HG02938 (cell line): ENCODE data around the gene CA10.

Experiments used
- ATAC-seq: cut with Tn5 transposase; IDR thresholded peaks from one replicate; pipeline ENCODE4 v1.9.1; 2021; ENCODE audit warnings: mild to moderate bottlenecking, moderate library complexity; ENCODE audit not compliant: unreplicated experiment

CA10 gene

DNA sequence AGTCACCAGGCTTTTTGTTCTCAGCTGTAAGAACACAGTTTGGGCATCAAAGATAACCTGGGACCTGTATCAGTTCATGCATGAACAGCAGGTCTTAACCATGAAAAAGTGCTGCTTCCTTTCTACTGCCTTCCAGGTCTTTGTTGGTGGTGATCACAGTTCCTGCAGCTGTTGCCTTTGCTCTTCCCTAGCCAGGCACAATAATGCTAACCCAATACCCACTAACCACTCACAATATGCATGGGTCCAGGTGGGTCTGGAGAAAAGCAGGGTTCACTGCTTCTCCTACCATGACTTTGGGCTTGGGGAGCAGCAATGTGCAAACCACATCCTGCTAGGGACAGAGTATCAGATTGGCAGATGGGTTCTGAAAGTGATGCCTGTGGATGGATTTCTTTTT is 501.3 kb downstream of the CA10 start:
- no peak for ATAC-seq

DNA sequence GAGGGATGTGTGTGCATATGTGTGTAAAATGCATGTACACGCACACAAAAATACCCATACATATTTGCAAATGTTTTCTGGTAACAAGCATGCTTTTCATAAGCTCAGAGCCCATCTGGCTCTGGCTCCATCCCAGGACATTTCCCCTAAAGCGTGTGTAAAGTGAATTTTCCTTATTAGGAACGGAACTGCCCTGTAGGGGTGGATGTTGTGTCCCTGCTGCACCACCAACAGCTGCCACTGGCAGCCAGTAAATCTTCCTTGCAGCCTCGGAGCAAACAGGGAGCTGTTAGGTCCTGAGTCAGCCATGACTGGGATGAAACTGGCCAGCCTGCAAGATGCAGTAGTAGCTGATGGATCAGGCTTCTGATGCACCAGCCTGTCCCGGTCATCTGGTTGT is 504.6 kb downstream of the CA10 start:
- ATAC-seq = no peak

DNA sequence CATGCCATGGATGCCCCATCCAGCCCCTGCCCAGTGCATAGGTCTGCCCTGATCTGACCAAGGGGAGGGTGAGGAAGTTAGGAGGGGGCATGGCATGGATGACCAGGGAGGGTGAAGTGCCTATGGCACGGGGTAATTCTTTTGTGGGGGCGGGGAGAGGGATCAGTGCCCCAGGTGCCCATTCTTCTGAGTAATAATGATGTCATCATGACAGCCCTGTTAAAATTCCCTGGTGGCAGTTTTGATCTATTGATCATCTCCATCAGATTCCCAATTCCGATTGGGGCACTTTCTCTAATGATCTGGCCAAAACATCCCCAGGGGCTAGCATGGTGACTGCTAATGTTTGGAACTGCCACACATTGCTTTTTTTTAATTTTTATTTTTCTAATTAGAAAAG is 506.0 kb downstream of the CA10 start:
- ATAC-seq = no peak

DNA sequence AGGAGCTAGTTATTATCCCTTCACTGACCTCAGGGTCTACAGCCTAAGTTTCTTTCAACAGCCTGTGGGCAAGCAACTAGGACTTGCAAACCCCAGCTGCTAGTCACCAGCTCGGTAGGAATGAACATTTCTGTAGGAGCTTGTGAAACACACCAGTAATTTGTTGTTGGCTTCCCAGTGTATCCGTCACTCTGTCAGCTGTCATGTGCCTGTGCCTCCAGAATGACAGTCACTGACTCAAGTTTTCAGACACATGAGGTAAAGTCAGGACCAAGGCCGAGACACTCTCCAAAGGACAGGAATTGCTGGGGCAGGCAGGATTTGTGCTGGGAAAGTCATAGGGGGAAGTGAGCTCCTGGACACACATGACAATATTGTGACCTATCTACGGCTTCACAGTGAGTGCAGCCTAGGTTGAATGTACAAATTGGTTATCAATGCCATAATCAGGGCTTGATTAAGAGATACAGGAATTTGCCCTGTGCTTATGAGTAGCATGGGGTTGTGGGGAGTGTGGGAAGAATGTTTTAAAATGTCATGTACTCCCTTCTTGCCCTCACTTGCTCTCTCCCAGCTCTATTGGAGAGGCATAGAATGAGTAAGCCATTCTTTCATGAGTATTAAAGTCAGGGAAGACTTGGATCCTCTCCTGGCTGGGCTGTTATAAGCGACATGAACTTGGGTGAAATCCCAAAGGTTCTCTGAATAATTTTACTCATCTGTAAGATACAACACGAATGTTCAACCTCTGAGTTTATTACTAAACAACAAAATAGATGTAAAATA is 506.8 kb downstream of the CA10 start:
- ATAC-seq = no peak

DNA sequence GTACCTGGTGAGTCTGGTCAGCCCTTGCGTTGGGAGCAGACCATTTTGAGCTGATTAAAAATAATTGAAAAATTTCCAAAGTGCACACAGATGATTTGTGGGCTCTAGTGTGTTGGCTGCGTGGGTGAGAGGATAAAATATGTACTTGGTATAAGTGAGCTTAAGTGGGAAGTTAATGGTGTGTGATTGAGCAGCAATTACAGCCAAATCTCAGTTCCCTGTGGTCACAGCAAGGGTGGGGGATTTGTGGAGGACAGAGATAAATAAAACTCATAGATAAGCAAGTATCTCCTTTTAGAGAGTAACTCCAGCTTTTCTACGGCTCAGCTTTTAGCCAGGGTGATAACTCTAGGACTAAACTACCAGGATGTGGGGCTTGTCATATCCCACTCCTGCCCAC is 507.7 kb downstream of the CA10 start:
- no peak for ATAC-seq

DNA sequence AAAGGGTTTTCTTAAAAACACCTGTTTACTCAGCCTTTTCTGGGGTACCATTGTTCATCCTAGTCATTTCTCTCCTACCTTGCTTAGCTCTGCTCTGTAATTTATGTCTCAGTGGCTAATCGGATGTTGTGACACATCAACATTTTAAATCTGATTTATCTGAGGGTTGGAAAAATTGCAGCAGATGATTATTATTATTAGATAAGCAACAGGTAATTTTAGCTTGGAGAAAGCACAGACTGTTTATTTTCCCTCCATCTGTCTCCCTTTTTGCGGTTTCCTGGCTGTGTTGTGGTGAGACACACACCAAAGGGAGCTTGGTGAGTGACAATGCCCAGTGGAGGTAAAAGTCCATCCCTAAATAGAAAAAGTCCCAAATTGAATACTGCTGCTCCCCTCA is 508.3 kb downstream of the CA10 start:
- ATAC-seq = no peak

DNA sequence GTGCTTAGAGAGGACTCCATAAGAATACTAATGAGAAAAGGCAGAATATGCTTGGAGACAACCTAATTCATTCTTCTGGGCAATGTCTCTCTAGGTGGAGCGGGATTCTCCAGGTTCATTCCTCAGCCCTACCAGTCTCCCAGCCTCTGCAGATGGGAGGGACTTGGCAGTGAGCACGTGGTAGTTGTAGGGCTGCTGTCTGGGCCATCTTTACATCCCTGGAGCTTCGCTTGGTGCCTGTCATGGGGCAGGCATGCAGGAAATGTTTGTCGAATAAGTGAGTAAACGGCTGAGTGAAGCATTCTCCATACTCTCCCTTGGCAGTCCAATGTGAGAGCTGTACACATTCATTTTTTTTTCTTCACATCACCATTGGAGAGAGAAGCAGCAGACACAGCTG is 510.7 kb downstream of the CA10 start:
- no peak for ATAC-seq

DNA sequence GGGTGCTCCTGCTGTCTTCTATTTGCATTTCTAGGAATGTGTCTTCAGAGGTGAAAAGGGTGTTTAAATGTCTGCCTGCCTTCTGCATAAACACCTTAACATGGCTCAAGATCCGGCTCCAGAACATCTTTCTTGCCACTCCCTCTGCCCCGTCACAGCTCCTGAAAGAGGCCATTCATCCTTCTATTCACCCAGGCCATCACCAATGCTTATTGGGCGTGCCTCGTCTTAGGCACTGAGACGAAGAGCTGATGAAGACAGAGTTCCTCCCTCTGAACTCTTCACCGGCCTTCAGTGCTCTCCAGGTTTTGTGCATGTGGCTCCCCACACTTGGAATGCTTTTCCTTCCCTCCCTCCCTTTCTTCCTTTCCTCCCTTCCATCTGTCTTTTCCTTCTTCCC is 511.4 kb downstream of the CA10 start:
- ATAC-seq = no peak

DNA sequence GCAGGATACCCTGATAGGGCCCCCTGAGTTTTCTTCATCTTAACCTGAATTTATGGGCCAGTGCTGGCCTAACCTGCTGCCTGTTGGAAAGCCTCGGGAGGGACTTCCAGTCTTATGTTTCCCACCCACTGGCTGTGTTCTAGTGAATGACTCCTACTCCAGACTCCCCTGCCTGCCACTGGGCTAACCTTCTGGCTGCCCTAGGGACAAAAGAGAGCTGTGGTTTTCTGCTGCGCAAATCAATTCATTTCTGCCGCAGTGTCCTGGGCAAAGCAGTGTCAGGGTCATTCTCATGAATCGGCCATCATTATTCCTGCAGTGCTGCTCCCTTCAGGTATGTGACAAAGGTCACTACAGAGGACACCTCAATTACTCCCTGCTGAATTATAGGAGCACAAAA is 512.0 kb downstream of the CA10 start:
- no peak for ATAC-seq

DNA sequence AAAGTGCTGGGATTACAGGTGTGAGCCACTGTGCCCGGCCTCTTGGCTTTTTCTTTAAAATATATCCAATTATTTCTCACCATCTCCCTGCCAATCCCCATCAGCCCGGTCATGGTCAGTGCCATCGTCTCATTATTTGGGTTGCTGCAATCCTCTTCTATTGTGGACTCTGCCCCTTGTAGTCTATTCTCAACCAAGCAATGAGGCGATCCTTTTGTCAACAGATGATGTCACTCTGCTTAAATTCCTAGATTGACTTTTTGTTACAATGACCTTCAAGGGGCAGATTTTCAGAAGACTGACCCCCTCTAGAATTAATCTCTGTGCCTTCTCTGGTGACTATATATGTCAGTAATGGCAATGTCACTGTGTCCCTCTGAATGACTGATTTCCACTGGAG is 513.5 kb downstream of the CA10 start:
- no peak for ATAC-seq

DNA sequence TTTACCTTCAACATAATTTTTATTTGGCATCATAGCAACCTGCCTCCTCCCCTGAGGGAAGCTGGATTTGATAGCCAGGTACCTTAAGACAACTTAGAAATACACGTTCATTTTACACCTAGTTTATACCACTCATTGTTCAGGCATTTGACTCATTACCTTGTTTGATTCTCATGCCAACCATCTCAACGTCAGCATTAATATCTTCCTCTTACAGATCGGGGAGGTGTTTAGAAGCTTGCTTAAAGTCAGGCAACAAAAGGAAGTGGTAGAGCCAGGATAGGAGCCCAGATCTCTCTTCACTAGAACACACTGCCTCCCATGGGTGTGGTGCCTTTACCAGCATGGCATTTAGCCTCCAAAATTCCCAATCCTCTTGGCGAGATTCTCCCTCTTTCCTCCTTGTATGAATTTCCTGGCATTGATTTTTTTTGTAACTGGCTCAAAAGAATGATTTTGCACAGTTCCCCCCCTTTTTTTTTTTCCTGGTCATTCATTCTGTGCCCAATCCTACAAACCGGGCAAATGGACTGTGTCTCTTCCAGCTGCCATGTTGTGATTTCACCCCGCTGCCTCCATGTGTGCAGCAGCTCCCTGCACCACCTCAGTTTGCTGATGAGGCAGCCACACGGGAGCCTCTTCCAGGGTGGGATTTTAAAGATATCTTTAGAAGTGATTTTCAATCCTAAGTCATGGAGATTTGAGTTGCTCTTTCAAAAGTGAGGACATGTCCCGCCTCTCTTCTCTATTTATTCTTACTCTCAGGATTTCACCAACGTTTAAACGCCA is 514.6 kb downstream of the CA10 start:
- ATAC-seq = no peak

DNA sequence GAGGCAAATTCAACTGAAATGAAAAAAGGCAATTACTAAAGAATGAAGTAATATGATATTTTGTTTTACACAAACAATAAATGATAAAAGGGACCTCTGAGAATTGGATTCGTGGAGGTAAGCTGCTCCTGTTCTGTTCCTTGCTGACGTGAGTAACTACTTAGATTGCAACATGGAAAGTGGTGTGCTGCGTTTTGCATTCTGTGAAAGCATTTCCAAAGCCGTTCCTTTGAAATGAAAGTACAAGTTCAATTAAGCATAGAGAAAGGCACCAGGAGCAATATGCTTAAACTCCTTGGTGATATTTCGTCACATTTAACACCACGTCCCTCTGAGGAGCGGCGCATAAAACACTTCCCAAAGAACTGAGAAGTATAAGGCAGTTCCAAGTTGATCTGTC is 516.5 kb downstream of the CA10 start:
- no peak for ATAC-seq

DNA sequence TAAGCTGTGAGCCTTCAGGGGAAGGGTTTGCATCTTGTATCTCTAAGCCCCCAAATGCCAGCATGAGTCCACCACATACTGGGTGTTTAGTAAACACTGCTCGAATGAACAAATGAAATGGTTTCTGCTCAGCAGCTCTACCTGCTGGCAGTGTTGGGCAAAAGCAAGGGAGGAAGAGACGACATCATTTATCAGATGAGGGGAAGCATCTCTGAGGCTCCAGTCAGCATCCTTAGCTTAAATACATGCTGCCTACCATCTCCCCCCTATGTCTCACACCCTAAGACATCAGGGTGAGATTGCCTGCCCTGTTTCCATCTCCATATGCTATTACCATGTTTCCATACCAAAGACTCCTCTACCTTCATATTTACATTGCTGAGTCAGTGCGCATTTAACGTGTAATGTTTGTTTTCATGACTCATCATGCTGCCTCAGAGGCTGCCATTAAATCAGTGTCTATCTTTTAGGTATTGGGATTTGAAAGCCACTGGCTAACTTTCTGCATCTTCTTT is 518.3 kb downstream of the CA10 start:
- ATAC-seq = no peak

DNA sequence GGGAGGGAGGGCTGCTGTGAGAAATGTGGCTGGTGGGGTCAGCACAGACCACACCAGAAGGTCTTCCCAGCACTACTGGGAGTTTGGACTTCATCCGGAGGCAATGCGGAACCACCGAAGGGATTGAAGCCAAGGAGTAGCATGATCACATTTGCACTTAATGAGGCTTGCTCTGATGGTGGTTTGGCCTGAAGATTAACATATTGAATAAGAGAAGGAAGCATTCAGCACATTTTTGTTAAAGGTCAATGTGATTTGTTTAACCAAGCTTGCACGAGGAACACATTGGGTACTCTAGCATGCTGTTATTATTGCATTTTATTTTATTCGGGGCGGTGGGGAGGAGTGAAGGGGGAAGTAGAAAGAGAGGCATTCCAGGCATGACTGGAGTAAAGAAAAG is 519.5 kb downstream of the CA10 start:
- no peak for ATAC-seq

DNA sequence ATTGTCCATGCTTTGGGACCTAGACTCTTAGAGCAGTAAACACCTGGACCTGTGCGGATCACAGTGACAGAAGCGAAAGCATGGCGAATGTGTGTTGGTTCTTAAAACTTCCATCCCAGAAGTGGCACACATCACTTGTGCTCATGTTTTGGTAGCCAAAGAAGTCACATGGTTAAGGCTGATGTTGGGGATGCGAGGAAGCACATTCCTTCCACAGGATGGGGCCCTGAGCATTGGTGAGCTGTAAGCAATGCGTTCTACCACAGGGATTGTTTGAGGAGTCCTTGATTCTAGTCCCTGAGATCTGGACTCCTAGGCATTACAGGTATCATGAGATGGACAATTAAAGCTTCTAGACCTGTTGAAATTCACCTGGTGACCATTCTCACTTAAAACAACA is 522.2 kb downstream of the CA10 start:
- ATAC-seq = no peak

DNA sequence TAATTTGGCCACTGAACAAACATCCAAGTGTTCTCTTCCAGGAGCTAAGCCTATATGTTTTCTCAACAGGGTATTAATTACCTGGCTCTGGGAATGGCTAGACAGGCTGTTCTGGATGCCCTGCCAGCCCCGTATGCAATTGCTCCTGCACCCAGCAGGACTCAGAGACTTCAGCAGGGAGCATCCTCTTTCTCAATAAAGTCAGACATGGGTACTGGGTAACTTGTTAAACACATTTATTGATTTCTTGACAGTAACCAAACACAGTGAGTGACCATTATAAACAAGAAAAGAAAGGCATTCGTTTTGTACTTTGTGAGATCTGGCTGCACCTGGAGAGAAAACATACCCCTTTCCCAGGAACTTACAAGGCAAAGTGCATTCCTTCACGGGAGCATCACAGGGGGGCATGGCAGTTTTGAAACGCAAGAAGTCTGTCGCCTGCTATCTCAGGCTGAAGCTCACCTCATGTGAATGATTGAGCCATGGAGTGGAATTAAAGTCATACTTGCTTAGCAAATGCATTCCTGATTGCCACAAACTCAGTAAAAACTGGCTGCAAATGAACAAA is 528.3 kb downstream of the CA10 start:
- ATAC-seq = no peak

DNA sequence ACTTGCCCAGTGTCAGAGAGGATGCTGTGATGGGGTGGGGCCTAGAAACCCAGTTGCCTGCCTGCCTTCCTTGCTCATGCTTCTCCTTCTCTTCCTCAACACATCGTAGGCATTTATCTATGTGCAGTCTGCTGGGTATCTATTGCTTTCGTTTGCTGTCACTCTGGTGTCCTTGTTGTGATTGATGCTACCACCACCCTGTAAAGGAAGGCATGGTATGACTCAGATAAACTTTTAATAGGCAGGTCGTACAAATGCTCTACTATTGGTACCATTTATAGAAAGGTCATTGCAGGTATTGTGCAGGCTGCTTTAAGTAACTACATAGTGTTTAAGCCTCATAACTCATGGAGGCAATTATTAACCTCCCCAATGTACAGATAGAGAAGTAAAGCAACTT is 529.3 kb downstream of the CA10 start:
- no peak for ATAC-seq

DNA sequence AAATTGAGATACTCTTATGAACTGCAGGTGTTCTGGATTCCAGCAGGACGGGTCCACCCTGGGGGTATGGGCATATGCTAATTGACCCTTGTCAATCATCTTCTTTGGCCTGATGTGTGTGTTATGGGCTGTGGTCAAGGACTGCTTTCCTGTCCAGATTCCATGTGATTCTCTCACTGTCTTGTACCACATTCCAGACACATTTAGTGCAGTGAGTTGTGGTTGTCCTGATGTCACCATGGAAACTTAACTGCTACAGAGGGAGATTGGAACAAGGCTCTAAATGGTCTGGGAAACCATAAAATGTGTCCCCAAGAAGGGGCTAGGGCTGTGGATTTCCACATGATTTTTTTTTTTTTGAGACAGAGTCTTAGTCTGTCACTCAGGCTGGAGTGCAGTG is 530.7 kb downstream of the CA10 start:
- no peak for ATAC-seq

DNA sequence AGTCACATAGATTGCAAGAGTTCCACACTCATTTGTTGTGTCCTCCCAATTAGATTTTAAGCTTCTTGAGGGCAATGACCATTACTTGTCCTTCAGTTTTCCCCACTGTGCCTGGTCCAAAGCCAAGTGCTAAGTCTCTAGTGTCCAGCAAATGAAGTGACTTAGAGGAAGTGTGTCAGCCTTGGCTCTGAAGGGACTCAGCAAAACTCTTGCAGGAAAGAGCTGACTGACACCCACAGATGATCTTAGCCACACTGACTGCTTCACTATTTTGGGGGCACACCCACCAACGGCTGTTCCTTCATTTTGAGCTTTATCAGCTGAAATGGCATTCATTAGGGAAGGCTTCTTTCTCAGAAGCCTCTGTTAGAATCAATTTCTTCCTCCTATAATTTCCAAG is 540.0 kb downstream of the CA10 start:
- ATAC-seq = no peak

DNA sequence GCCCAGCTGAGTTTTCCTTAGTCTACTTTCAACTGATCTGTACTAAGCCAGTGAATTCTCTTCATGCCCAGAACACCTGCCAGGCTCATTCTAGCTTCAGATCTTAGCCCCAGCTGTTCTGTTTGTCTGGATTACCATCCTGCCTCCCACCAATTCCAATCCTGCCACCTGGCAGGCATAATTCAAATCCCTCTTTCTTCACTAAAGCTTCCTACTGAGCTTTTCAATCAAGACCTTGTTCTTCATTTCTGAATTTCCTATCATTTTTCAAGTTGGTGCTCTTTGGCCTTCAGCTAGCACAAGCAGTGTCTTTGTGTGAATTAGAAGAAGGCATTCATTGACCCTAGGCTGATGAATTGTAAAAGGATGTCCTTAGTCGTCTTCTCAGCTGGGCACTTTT is 540.5 kb downstream of the CA10 start:
- no peak for ATAC-seq

DNA sequence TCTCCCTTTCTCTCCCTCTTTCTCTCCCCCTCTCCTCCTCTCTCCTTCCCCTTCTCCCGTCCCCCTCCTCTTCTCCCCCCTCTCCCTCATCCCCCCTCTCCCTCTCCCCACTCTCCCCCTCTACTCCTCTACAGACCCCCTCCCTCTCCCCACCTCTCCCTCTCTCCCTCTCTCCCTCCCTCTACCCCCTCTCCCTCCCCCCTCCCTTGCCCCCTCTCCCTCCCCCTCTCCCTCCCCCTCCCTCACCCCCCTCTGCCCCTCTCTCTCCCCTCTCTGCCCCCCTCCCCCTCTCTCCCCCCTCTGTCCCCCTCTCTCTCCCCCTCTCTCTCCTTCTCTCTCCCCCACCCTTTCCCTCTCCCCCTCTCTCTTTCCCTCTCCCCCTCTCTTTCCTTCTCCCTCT is 545.3 kb downstream of the CA10 start:
- no peak for ATAC-seq

DNA sequence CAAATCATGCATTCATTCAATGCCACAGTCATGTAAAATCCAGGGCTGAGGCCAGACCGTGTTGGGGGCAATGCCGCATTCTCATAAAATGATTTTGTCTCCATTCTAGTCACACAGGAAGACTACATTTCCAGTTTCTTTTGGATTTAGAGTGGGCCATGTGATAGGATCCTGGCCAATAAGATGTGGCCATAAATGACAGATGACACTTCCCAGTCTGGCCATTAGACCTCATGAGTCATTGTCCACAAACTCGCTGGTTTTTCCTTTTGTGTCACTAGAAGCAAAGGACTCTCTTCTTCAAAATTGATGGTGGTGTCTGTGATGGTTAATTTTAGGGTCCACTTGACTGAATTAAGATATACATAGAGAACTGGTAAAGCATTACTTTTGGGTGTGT is 545.8 kb downstream of the CA10 start:
- ATAC-seq = no peak
